BJ (cell line): ENCODE data around the gene CST4. TPM values are rescaled to one million over a fixed set of nuclear protein-coding genes. Genes with fewer than 3 reads are reported as not detected.
"Not testable (repeated sequence)": the region's sequence is repeated elsewhere in the genome, so short reads cannot be mapped to it uniquely, and the experiment has no call there.

ENCODE experiments used
- CTCF ChIA-PET: fragments of 350-600 bp; formaldehyde crosslinking; extraction: SDS; loops from one replicate; lab custom pipeline; 2021; ENCODE audit warnings: antibody characterized with exemption, inconsistent platforms; lab: Yijun Ruan, JAX
- POLR2A ChIA-PET: fragments of 300-600 bp; sonication (Branson Sonifier 250); formaldehyde crosslinking; extraction: SDS; loops from one replicate; lab custom pipeline; 2021; ENCODE audit warnings: antibody characterized with exemption; lab: Charles Lee
- DNase-seq: peaks from one replicate; pipeline ENCODE4 v3.0.0-alpha.2; 2011; ENCODE audit warnings: low read depth
- H3K27me3 ChIP-seq: 2 replicates; pipeline ENCODE4 v1.6.0; 2011; ENCODE audit warnings: low read length; ENCODE audit not compliant: control insufficient read depth, insufficient read depth
- H3K36me3 ChIP-seq: 2 replicates; pipeline ENCODE4 v1.5.1; 2011; ENCODE audit warnings: low read length; ENCODE audit not compliant: control insufficient read depth, insufficient read depth
- H3K4me3 ChIP-seq: 2 replicates; pipeline ENCODE4 v1.5.1; 2011; ENCODE audit warnings: low read depth, mild to moderate bottlenecking, control low read depth, low read length
- CTCF ChIP-seq: IDR thresholded peaks from 2 replicates; pipeline ENCODE4 v1.5.1; 2011; ENCODE audit warnings: low read depth, mild to moderate bottlenecking, control low read depth, inconsistent platforms, low read length, moderate library complexity; ENCODE audit not compliant: insufficient read depth
- polyA minus RNA-seq: library from RNA; depleted of rRNA, polyadenylated mRNA; stranded (reverse); fragments of >200 nt; gene quantifications from 2 replicates; pipeline ENCODE4 v1.2.3, GENCODE V29; 2011; rRNA and poly(A)+ RNA removed
- polyA plus RNA-seq: library from polyadenylated mRNA; depleted of rRNA; stranded (reverse); fragments of >200 nt; gene quantifications from 2 replicates; pipeline ENCODE4 v1.2.3, GENCODE V29; 2011; rRNA removed

Gene CST4
- polyA plus RNA-seq (not detected in 2 replicates), polyA minus RNA-seq (not detected in 2 replicates)

GRCh38 chr20:23688684-23689398 lies at the start of gene CST4:
CST4 (minus strand) TSS chr20:23689038; CDS start chr20:23688969, 69 bp downstream.
- H3K36me3 ChIP-seq, DNase-seq, H3K27me3 ChIP-seq, POLR2A ChIA-PET, CTCF ChIA-PET, H3K4me3 ChIP-seq: not testable (repeated sequence)

GRCh38 chr20:23735391-23735790 lies 46.6 kb upstream of the CST4 start:
- DNase-seq, H3K36me3 ChIP-seq, CTCF ChIA-PET, POLR2A ChIA-PET, H3K4me3 ChIP-seq, H3K27me3 ChIP-seq: not testable (repeated sequence)

- H3K36me3 ChIP-seq, H3K27me3 ChIP-seq, CTCF ChIA-PET, H3K4me3 ChIP-seq, DNase-seq, POLR2A ChIA-PET: not testable (repeated sequence)
Measured at GRCh38 chr20:23734949-23735348, 46.1 kb upstream of the CST4 start.

- CTCF ChIA-PET, H3K4me3 ChIP-seq, POLR2A ChIA-PET, H3K27me3 ChIP-seq, DNase-seq, H3K36me3 ChIP-seq: not testable (repeated sequence)
Measured at GRCh38 chr20:23734440-23734839, 45.6 kb upstream of the CST4 start.

GRCh38 chr20:23727016-23727415 lies 38.2 kb upstream of the CST4 start:
- Histone ChIP-seq H3K36me3 (no peaks in the 10 kb centered on the region), H3K27me3 (no peaks in the 10 kb centered on the region), H3K4me3 (no peak overlapping the region)
- POLR2A ChIA-PET = no interaction called here
- no peak for TF ChIP-seq CTCF
- no peak for DNase-seq
- CTCF ChIA-PET = no interaction called here

GRCh38 chr20:23725102-23725501 lies 36.3 kb upstream of the CST4 start:
- no peaks in the 10 kb centered on the region for H3K27me3 ChIP-seq
- CTCF ChIA-PET = interaction anchor here (0.9 kb wide), 1 partner anchor 27 kb away, joined by 3 read pairs; no protein-coding TSS in a partner anchor
- POLR2A ChIA-PET = no interaction called here
- H3K4me3 ChIP-seq = no peak overlapping the region
- no peak for DNase-seq
- no peaks in the 10 kb centered on the region for H3K36me3 ChIP-seq
- TF ChIP-seq CTCF = no peak

- H3K27me3 ChIP-seq, H3K4me3 ChIP-seq, H3K36me3 ChIP-seq, DNase-seq, POLR2A ChIA-PET: not testable (repeated sequence)
- TF ChIP-seq CTCF = peak; percentile 58
- CTCF ChIA-PET = interaction anchor here (1.1 to 2.2 kb wide), 4 partner anchors 18 to 55 kb away, joined by 3 to 4 read pairs (median 4); no protein-coding TSS in a partner anchor
Measured at GRCh38 chr20:23723659-23724307, 34.9 kb upstream of the CST4 start.

- H3K4me3 ChIP-seq, POLR2A ChIA-PET, H3K36me3 ChIP-seq, DNase-seq, H3K27me3 ChIP-seq: not testable (repeated sequence)
- CTCF ChIA-PET = interaction anchor here (0.5 to 2.2 kb wide), 4 partner anchors 21 to 54 kb away, joined by 3 to 4 read pairs (median 4); no protein-coding TSS in a partner anchor
Measured at GRCh38 chr20:23722851-23723250, 34.0 kb upstream of the CST4 start.
